ENCODE results near the gene ATF6. TPM values are rescaled to one million over a fixed set of nuclear protein-coding genes. Genes with fewer than 3 reads are reported as not detected.

ATF6 gene
- polyA plus RNA-seq, 2 of the 4 experiments (the other 2 are of a cell fraction): 8.6 to 28.0 TPM

- Histone ChIP-seq H3K4me1 (peaks cover 10% of the 10 kb centered on the region; the same call in 2 of the 3 replicates), H3K4me3 (peak overlapping the region; percentile 73), H3K9me3 (no peaks in the 10 kb centered on the region), H3K27ac (peak overlapping the region; percentile 90 to 97), H3K4me2 (peak overlapping the region; percentile 90)
- no peak for TF ChIP-seq RCOR1 (IDR thresholded peaks at IDR 0.05; ENCODE audit: low read depth, low read length)
- TF ChIP-seq ZNF302 (CRISPR knock-in tag; IDR thresholded peaks at IDR 0.05): no peak
- 0 out of 2 replicates have a peak, but pooled peaks have one; percentile 33 for TF ChIP-seq E2F6 (IDR thresholded peaks at IDR 0.05; ENCODE audit: borderline replicate concordance, low read depth)
- peak; percentile 27; the same call in 1 of the 2 replicates for TF ChIP-seq PBX3 (IDR thresholded peaks at IDR 0.05)
- TF ChIP-seq NPAS2 (CRISPR knock-in tag; IDR thresholded peaks at IDR 0.05; ENCODE audit: borderline replicate concordance): no peak
- TF ChIP-seq BCL3 (IDR thresholded peaks at IDR 0.05): peak; percentile 50; the same call in 1 of the 3 replicates
- TF ChIP-seq PHF8 (IDR thresholded peaks at IDR 0.05; ENCODE audit: borderline replicate concordance, low read depth): peak; percentile 56; the same call in 1 of the 2 replicates
- TF ChIP-seq HOXB13 (CRISPR knock-in tag; IDR thresholded peaks at IDR 0.05; ENCODE audit: low read depth): no peak
- WGBS (ENCODE audit: missing lambda C conversion rate): 12% methylated on average over 25 of the region's 38 CpGs
- no peak for FAIRE-seq
- no peak for DNase-seq (ENCODE audit: low read depth in 1 of 2, low spot score in 1 of 2)
- ChIA-PET CTCF (interaction anchor here (0.7 to 6.4 kb wide), 8 partner anchors 9 to 412 kb away, joined by 3 to 80 read pairs (median 3); partner anchors contain the start of gene ATF6), POLR2A (interaction anchor here (0.8 to 2.5 kb wide), 11 partner anchors 9 to 196 kb away, joined by 3 to 19 read pairs (median 5); partner anchors contain the start of gene DUSP12)
- peak; percentile 2; a peak in 3 of 6 replicates for ATAC-seq
Measured at GRCh38 chr1:161727256-161727924, 38.7 kb upstream of the ATF6 start.

- DNase-seq (ENCODE audit: low read depth in 1 of 2, low spot score in 1 of 2) (no peak), FAIRE-seq (no peak), ATAC-seq (no peak)
- H3K4me1 ChIP-seq: peaks cover 15% of the 10 kb centered on the region; the same call in 2 of the 3 replicates
- no peak overlapping the region for H3K4me2 ChIP-seq
- TF ChIP-seq HDAC2 (IDR thresholded peaks at IDR 0.05) (no peak), ZFP36 (IDR thresholded peaks at IDR 0.05; ENCODE audit: borderline replicate concordance, partially characterized antibody) (no peak), EHMT2 (IDR thresholded peaks at IDR 0.05; ENCODE audit: low read depth) (no peak), SREBF2 (IDR thresholded peaks at IDR 0.05) (no peak), ATOH8 (CRISPR knock-in tag; IDR thresholded peaks at IDR 0.05; ENCODE audit: low read depth) (no peak), GATA3 (IDR thresholded peaks at IDR 0.05; ENCODE audit: borderline replicate concordance) (no peak), FOSB (CRISPR knock-in tag; IDR thresholded peaks at IDR 0.05) (no peak), TP53 (CRISPR knock-in tag; IDR thresholded peaks at IDR 0.05) (no peak), KDM1A (IDR thresholded peaks at IDR 0.05; ENCODE audit: low read depth) (no peak), POLR2AphosphoS2 (conservative IDR thresholded peaks at IDR 0.05; ENCODE audit: low read length) (no peak), RNF2 (IDR thresholded peaks at IDR 0.05; ENCODE audit: borderline replicate concordance, low read depth) (no peak), CEBPB (IDR thresholded peaks at IDR 0.05) (no peak), MAFK (IDR thresholded peaks at IDR 0.05; ENCODE audit: partially characterized antibody) (no peak), POLR2A (IDR thresholded peaks at IDR 0.05; ENCODE audit: low read length) (no peak), JUN (IDR thresholded peaks at IDR 0.05) (no peak), ZC3H11A (IDR thresholded peaks at IDR 0.05) (no peak), TFCP2L1 (CRISPR knock-in tag; IDR thresholded peaks at IDR 0.05) (no peak), RFX5 (IDR thresholded peaks at IDR 0.05) (no peak), HMGXB4 (CRISPR knock-in tag; IDR thresholded peaks at IDR 0.05; ENCODE audit: borderline replicate concordance) (no peak)
- H3K4me3 ChIP-seq: no peak overlapping the region
- no peaks in the 10 kb centered on the region for H3K9me3 ChIP-seq
- no peak overlapping the region for H3K27ac ChIP-seq
- CTCF ChIA-PET: interaction anchor here (0.6 to 6.4 kb wide), 3 partner anchors 10 to 411 kb away, joined by 3 to 80 read pairs (median 3); no protein-coding TSS in a partner anchor
- POLR2A ChIA-PET: interaction anchor here (0.6 to 0.9 kb wide), 2 partner anchors 21 kb away, joined by 3 read pairs; no protein-coding TSS in a partner anchor
- 94% methylated on average over 7 of the region's 7 CpGs for WGBS (ENCODE audit: missing lambda C conversion rate)
Measured at GRCh38 chr1:161728376-161729226, 37.5 kb upstream of the ATF6 start.
